HG03432 (cell line): Measurements from ENCODE around the gene ADCK2.
"Not testable (repeated sequence)": the region's sequence is repeated elsewhere in the genome, so short reads cannot be mapped to it uniquely, and the experiment has no call there.

Experiments used
- ATAC-seq: cut with Tn5 transposase; IDR thresholded peaks from one replicate; pipeline ENCODE4 v1.9.1; 2021; ENCODE audit warnings: mild to moderate bottlenecking, moderate library complexity; ENCODE audit not compliant: unreplicated experiment

The ADCK2 gene

GRCh38 chr7:140673063-140673773 lies 473 bp downstream of the ADCK2 start:
- ATAC-seq: peak; percentile 50

GRCh38 chr7:140673774-140674155 lies 1.0 kb downstream of the ADCK2 start:
- ATAC-seq: no peak

- peak; percentile 31 for ATAC-seq
Observed at GRCh38 chr7:140674356-140674800, 1.6 kb downstream of the ADCK2 start.

GRCh38 chr7:140674899-140675701 lies 2.4 kb downstream of the ADCK2 start:
- ATAC-seq: no peak

- ATAC-seq: no peak
Observed at GRCh38 chr7:140675726-140676125, 3.0 kb downstream of the ADCK2 start.

- peak; percentile 59 for ATAC-seq
Observed at GRCh38 chr7:140676306-140676705, 3.6 kb downstream of the ADCK2 start.

- not testable (repeated sequence) for ATAC-seq
Observed at GRCh38 chr7:140676956-140677355, 4.2 kb downstream of the ADCK2 start.

- ATAC-seq: no peak
Observed at GRCh38 chr7:140677496-140677895, 4.8 kb downstream of the ADCK2 start.

GRCh38 chr7:140678081-140678815 lies 5.5 kb downstream of the ADCK2 start:
- no peak for ATAC-seq

- ATAC-seq: no peak
Observed at GRCh38 chr7:140678816-140679130, 6.0 kb downstream of the ADCK2 start.

- ATAC-seq: no peak
Observed at GRCh38 chr7:140679186-140679585, 6.4 kb downstream of the ADCK2 start.

GRCh38 chr7:140680886-140681285 lies 8.1 kb downstream of the ADCK2 start:
- no peak for ATAC-seq

GRCh38 chr7:140681766-140682165 lies 9.0 kb downstream of the ADCK2 start:
- no peak for ATAC-seq

- no peak for ATAC-seq
Observed at GRCh38 chr7:140683657-140684056, 10.9 kb downstream of the ADCK2 start.

GRCh38 chr7:140684066-140684950 lies 11.6 kb downstream of the ADCK2 start:
- no peak for ATAC-seq

GRCh38 chr7:140685407-140686087 lies 12.8 kb downstream of the ADCK2 start:
- no peak for ATAC-seq

GRCh38 chr7:140686921-140687320 lies 14.2 kb downstream of the ADCK2 start:
- ATAC-seq: no peak

GRCh38 chr7:140688341-140688740 lies 15.6 kb downstream of the ADCK2 start:
- ATAC-seq: no peak

- ATAC-seq: no peak
Observed at GRCh38 chr7:140689199-140690152, 16.7 kb downstream of the ADCK2 start.
